ENCODE data around the gene TMEM253. TPM values are rescaled to one million over a fixed set of nuclear protein-coding genes. Genes with fewer than 3 reads are reported as not detected.

TMEM253 gene
- total RNA-seq, 1 donor from 2014 or later, result 1.9 TPM

DNA sequence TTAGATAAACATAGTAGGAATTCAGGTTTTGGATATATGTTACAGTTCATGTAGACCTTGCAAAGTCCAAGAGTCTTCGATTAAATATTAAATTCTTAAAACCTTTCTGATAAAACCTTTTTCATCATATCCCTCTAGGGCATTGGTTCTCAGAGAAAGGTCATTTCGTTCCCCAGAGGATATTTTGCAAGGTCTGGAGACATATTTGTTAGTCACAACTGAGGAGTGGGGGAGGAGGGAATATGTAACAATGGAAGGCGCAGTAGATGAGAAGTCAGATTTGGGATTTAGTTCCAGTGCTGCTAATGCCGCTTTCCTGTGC lies 5.3 kb downstream of the TMEM253 start:
- no peak for DNase-seq (ENCODE audit: low spot score in 2 of 2, unreplicated experiment in 2 of 2)
- H3K4me3 Mint-ChIP-seq, result no peak overlapping the region

GRCh38 chr14:21106498-21107282 lies 5.8 kb downstream of the TMEM253 start:
- H3K9me3 Mint-ChIP-seq, result no peaks in the 10 kb centered on the region
- peak overlapping the region; percentile 14 for H3K4me3 Mint-ChIP-seq
- peak overlapping the region; percentile 64 for H3K27ac Mint-ChIP-seq
- TF ChIP-seq, protein P1, sequence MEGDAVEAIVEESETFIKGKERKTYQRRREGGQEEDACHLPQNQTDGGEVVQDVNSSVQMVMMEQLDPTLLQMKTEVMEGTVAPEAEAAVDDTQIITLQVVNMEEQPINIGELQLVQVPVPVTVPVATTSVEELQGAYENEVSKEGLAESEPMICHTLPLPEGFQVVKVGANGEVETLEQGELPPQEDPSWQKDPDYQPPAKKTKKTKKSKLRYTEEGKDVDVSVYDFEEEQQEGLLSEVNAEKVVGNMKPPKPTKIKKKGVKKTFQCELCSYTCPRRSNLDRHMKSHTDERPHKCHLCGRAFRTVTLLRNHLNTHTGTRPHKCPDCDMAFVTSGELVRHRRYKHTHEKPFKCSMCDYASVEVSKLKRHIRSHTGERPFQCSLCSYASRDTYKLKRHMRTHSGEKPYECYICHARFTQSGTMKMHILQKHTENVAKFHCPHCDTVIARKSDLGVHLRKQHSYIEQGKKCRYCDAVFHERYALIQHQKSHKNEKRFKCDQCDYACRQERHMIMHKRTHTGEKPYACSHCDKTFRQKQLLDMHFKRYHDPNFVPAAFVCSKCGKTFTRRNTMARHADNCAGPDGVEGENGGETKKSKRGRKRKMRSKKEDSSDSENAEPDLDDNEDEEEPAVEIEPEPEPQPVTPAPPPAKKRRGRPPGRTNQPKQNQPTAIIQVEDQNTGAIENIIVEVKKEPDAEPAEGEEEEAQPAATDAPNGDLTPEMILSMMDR (IDR thresholded peaks at IDR 0.05; ENCODE audit: unreplicated experiment), result peak; percentile 70
- peaks cover 54% of the 10 kb centered on the region for H3K4me1 Mint-ChIP-seq
- peak in 1 of 2 experiments; percentile 82 for DNase-seq (ENCODE audit: low spot score in 2 of 2, unreplicated experiment in 2 of 2)
- no peaks in the 10 kb centered on the region for H3K27me3 Mint-ChIP-seq (ENCODE audit: low read depth)
- H3K36me3 Mint-ChIP-seq, result no peaks in the 10 kb centered on the region

More for the DNA sequence above, 5.3 kb downstream of the TMEM253 start:
- Mint-ChIP-seq H3K27me3 (ENCODE audit: low read depth) (no peaks in the 10 kb centered on the region), H3K4me1 (peaks cover 54% of the 10 kb centered on the region), H3K27ac (peak overlapping the region; percentile 64), H3K36me3 (no peaks in the 10 kb centered on the region), H3K9me3 (no peaks in the 10 kb centered on the region)
- TF ChIP-seq, protein P1 (IDR thresholded peaks at IDR 0.05; ENCODE audit: unreplicated experiment), result no peak

GRCh38 chr14:21107283-21107800 lies 6.5 kb downstream of the TMEM253 start:
- Mint-ChIP-seq H3K36me3 (no peaks in the 10 kb centered on the region), H3K27ac (peak overlapping the region; percentile 64), H3K4me1 (peaks cover 50% of the 10 kb centered on the region), H3K27me3 (ENCODE audit: low read depth) (no peaks in the 10 kb centered on the region), H3K4me3 (no peak overlapping the region), H3K9me3 (no peaks in the 10 kb centered on the region)
- DNase-seq (ENCODE audit: low spot score in 2 of 2, unreplicated experiment in 2 of 2), result no peak
- TF ChIP-seq, protein P1 (IDR thresholded peaks at IDR 0.05; ENCODE audit: unreplicated experiment), result no peak

DNA sequence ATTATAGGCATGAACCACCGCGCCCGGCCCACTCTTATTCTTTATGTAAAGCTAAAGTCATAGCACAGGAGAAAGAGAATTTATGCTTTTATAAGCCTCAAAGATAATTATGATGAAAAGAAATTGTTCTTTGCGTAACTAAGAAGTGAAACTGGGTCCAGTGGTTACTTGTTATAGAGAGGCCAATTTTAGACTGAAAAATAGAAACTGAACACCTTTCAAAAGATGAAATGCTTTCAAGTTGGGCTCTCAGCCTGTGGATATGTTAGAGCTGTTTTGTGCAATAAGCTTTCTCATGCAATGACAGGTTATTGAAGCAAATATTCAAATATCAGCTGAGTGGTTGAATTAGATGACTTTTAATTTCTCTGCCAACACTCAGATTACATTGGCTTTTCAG lies 7.9 kb downstream of the TMEM253 start:
- DNase-seq (ENCODE audit: low spot score in 2 of 2, unreplicated experiment in 2 of 2), result no peak
- Mint-ChIP-seq H3K4me1 (peaks cover 38% of the 10 kb centered on the region), H3K36me3 (no peaks in the 10 kb centered on the region), H3K27me3 (ENCODE audit: low read depth) (no peaks in the 10 kb centered on the region), H3K4me3 (no peak overlapping the region), H3K27ac (no peak overlapping the region), H3K9me3 (no peaks in the 10 kb centered on the region)
- TF ChIP-seq, protein P1 (IDR thresholded peaks at IDR 0.05; ENCODE audit: unreplicated experiment), result no peak

DNA sequence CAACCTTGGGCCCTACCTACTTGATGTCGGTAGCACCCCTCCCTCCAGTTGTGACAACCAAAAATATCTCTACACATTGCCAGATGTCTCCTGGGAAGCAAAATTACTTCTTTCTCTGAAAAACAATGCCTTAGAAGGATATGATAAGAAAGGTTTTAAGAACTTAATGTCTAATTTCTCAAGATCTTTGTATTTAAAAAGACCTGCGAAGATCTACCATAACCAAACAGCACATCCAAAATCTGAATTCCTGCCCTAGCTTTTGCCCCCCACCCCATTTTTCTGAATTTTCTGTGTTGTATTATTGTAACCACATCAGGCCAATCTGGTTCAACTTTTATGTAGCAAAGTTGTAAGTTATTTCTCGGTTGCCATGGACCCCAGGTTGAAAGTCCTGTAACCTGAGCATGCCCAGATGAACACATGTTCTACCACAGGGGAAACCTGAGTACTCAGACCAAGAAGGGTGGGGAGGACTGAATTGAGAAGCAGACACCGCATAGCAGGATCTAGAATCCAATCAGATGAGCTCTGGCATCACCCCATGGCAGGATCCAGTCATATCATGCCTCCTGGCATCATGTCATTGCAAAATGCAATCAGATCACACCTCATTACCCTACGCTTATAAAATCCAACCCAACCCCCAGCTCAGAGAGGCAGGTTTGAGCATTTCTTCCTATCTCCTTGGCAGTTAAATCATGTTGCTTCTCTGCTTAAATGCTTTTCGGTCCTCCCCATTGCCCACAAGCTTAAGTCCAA lies 8.7 kb downstream of the TMEM253 start:
- H3K9me3 Mint-ChIP-seq, result no peaks in the 10 kb centered on the region
- no peak overlapping the region for H3K27ac Mint-ChIP-seq
- DNase-seq (ENCODE audit: low spot score in 2 of 2, unreplicated experiment in 2 of 2), result no peak
- H3K4me1 Mint-ChIP-seq, result peaks cover 36% of the 10 kb centered on the region
- H3K36me3 Mint-ChIP-seq, result no peaks in the 10 kb centered on the region
- no peak overlapping the region for H3K4me3 Mint-ChIP-seq
- TF ChIP-seq, protein P1 (IDR thresholded peaks at IDR 0.05; ENCODE audit: unreplicated experiment), result no peak
- no peaks in the 10 kb centered on the region for H3K27me3 Mint-ChIP-seq (ENCODE audit: low read depth)
